Measurements from ENCODE around the gene SH2D7.

The SH2D7 gene

DNA sequence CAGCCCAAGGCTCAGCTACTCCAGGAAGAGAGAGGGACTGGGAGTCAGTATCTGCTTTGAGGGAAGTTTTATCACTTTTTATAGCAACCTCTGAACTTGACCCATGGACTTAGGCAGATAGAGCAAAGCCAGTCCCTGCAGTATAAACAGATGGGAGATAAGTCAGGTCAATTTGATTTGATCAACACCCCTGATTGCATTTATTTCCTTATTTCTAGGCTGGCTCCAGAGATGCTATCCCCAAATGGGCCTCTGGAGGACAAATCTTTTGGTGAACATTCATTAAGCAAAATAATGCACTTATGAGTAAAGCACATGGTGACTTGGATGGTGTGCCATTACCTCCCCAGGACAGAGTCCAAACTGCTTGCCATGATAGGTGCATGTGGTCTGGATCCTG, 47.9 kb downstream of the SH2D7 start:
- ATAC-seq, result no peak
- TF ChIP-seq ISL1 (CRISPR knock-in tag; IDR thresholded peaks at IDR 0.05) (no peak), TCF4 (CRISPR knock-in tag; IDR thresholded peaks at IDR 0.05; ENCODE audit: borderline replicate concordance) (peak; percentile 32; the same call in 1 of the 2 replicates)

DNA sequence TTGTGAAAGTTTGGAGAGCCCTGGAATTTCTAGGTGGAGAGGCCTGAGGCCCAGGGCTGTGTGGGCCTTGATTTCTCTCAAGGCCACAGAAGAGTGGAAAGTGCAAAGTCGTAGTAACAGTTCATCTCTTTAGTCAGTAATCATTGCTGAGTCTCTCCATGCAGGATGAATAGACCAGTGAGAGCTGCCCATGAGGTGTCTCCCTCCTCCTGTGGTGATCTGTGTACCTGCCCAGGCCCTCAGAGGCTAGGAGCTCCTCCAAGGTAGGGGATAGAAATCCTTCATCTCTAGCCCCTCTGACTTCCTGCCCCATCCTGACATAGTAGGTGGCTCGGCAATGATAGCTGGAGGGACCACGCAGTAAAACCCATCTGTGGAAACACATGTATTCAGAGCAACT, 50.0 kb downstream of the SH2D7 start:
- TF ChIP-seq GLIS3 (CRISPR knock-in tag; IDR thresholded peaks at IDR 0.05), result no peak
- TF ChIP-seq ZFP30 (CRISPR knock-in tag; IDR thresholded peaks at IDR 0.05), result no peak
- TF ChIP-seq TCF4 (CRISPR knock-in tag; IDR thresholded peaks at IDR 0.05; ENCODE audit: borderline replicate concordance), result no peak
- TF ChIP-seq, protein P1, sequence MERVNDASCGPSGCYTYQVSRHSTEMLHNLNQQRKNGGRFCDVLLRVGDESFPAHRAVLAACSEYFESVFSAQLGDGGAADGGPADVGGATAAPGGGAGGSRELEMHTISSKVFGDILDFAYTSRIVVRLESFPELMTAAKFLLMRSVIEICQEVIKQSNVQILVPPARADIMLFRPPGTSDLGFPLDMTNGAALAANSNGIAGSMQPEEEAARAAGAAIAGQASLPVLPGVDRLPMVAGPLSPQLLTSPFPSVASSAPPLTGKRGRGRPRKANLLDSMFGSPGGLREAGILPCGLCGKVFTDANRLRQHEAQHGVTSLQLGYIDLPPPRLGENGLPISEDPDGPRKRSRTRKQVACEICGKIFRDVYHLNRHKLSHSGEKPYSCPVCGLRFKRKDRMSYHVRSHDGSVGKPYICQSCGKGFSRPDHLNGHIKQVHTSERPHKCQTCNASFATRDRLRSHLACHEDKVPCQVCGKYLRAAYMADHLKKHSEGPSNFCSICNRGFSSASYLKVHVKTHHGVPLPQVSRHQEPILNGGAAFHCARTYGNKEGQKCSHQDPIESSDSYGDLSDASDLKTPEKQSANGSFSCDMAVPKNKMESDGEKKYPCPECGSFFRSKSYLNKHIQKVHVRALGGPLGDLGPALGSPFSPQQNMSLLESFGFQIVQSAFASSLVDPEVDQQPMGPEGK (CRISPR knock-in tag; IDR thresholded peaks at IDR 0.05; ENCODE audit: borderline replicate concordance), result no peak
- TF ChIP-seq TOX (CRISPR knock-in tag; IDR thresholded peaks at IDR 0.05; ENCODE audit: borderline replicate concordance), result no peak
- ATAC-seq, result no peak

DNA sequence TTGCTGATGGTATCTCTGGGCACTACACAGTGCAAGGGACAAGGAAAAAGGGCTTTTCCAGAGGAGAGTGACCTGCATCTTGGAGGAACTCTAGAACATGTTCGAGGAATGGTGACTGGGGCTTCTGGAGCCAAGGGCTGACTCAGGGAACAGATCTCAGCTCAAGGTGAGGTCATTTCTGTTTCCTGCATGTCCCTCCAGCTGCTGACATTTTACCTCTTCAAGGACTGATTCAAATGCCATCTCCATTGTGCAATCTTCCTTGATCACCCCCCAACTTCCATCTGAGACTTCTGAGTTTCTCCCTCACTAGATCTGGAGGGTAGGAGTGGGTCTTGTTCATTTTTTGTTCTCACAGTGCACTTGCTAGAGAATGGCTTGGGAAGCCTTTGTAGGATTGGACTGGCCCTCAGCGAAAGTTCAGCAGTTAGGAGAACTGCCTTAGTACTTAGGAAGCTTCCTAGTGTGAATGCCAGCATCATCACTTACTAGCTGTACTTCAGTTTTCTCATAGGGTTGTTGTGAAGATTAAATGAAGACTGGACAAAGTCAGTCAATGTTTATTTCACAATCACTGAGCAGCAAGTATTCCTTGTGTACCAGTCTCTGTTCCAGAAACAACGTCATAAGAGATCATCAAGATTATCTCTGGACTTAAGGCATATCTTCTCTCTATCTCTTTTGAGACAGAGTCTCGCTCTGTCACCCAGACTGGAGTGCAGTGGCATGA, 54.2 kb downstream of the SH2D7 start:
- TF ChIP-seq ZNF70 (CRISPR knock-in tag; IDR thresholded peaks at IDR 0.05) (no peak), ESRRG (CRISPR knock-in tag; IDR thresholded peaks at IDR 0.05) (no peak), GLIS3 (CRISPR knock-in tag; IDR thresholded peaks at IDR 0.05) (no peak), ZNF565 (CRISPR knock-in tag; conservative IDR thresholded peaks at IDR 0.05; ENCODE audit: low read depth) (no peak), ZNF8 (CRISPR knock-in tag; IDR thresholded peaks at IDR 0.05) (no peak), OSR1 (CRISPR knock-in tag; IDR thresholded peaks at IDR 0.05) (no peak), ARNTL (CRISPR knock-in tag; IDR thresholded peaks at IDR 0.05; ENCODE audit: borderline replicate concordance, low read depth) (no peak), TCF4 (CRISPR knock-in tag; IDR thresholded peaks at IDR 0.05; ENCODE audit: borderline replicate concordance) (no peak), TOX (CRISPR knock-in tag; IDR thresholded peaks at IDR 0.05; ENCODE audit: borderline replicate concordance) (no peak), SNAI2 (CRISPR knock-in tag; IDR thresholded peaks at IDR 0.05) (no peak), CSDC2 (CRISPR knock-in tag; IDR thresholded peaks at IDR 0.05) (no peak), RARB (CRISPR knock-in tag; IDR thresholded peaks at IDR 0.05) (no peak), ZFP3 (CRISPR knock-in tag; IDR thresholded peaks at IDR 0.05) (no peak), ZC3H10 (CRISPR knock-in tag; IDR thresholded peaks at IDR 0.05) (no peak), BACH2 (CRISPR knock-in tag; IDR thresholded peaks at IDR 0.05; ENCODE audit: borderline replicate concordance) (no peak)
- TF ChIP-seq, protein P1 (CRISPR knock-in tag; IDR thresholded peaks at IDR 0.05; ENCODE audit: borderline replicate concordance), result no peak
- TF ChIP-seq, protein P2, sequence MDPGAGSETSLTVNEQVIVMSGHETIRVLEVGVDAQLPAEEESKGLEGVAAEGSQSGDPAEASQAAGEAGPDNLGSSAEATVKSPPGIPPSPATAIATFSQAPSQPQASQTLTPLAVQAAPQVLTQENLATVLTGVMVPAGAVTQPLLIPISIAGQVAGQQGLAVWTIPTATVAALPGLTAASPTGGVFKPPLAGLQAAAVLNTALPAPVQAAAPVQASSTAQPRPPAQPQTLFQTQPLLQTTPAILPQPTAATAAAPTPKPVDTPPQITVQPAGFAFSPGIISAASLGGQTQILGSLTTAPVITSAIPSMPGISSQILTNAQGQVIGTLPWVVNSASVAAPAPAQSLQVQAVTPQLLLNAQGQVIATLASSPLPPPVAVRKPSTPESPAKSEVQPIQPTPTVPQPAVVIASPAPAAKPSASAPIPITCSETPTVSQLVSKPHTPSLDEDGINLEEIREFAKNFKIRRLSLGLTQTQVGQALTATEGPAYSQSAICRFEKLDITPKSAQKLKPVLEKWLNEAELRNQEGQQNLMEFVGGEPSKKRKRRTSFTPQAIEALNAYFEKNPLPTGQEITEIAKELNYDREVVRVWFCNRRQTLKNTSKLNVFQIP (CRISPR knock-in tag; IDR thresholded peaks at IDR 0.05; ENCODE audit: borderline replicate concordance, low read depth), result no peak
- TF ChIP-seq, protein P3, sequence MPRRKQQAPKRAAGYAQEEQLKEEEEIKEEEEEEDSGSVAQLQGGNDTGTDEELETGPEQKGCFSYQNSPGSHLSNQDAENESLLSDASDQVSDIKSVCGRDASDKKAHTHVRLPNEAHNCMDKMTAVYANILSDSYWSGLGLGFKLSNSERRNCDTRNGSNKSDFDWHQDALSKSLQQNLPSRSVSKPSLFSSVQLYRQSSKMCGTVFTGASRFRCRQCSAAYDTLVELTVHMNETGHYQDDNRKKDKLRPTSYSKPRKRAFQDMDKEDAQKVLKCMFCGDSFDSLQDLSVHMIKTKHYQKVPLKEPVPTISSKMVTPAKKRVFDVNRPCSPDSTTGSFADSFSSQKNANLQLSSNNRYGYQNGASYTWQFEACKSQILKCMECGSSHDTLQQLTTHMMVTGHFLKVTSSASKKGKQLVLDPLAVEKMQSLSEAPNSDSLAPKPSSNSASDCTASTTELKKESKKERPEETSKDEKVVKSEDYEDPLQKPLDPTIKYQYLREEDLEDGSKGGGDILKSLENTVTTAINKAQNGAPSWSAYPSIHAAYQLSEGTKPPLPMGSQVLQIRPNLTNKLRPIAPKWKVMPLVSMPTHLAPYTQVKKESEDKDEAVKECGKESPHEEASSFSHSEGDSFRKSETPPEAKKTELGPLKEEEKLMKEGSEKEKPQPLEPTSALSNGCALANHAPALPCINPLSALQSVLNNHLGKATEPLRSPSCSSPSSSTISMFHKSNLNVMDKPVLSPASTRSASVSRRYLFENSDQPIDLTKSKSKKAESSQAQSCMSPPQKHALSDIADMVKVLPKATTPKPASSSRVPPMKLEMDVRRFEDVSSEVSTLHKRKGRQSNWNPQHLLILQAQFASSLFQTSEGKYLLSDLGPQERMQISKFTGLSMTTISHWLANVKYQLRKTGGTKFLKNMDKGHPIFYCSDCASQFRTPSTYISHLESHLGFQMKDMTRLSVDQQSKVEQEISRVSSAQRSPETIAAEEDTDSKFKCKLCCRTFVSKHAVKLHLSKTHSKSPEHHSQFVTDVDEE (CRISPR knock-in tag; IDR thresholded peaks at IDR 0.05), result no peak
- TF ChIP-seq, protein P4, sequence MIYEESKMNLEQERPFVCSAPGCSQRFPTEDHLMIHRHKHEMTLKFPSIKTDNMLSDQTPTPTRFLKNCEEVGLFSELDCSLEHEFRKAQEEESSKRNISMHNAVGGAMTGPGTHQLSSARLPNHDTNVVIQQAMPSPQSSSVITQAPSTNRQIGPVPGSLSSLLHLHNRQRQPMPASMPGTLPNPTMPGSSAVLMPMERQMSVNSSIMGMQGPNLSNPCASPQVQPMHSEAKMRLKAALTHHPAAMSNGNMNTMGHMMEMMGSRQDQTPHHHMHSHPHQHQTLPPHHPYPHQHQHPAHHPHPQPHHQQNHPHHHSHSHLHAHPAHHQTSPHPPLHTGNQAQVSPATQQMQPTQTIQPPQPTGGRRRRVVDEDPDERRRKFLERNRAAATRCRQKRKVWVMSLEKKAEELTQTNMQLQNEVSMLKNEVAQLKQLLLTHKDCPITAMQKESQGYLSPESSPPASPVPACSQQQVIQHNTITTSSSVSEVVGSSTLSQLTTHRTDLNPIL (CRISPR knock-in tag; IDR thresholded peaks at IDR 0.05; ENCODE audit: low read depth), result no peak
- TF ChIP-seq, protein P5, sequence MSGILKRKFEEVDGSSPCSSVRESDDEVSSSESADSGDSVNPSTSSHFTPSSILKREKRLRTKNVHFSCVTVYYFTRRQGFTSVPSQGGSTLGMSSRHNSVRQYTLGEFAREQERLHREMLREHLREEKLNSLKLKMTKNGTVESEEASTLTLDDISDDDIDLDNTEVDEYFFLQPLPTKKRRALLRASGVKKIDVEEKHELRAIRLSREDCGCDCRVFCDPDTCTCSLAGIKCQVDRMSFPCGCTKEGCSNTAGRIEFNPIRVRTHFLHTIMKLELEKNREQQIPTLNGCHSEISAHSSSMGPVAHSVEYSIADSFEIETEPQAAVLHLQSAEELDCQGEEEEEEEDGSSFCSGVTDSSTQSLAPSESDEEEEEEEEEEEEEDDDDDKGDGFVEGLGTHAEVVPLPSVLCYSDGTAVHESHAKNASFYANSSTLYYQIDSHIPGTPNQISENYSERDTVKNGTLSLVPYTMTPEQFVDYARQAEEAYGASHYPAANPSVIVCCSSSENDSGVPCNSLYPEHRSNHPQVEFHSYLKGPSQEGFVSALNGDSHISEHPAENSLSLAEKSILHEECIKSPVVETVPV (CRISPR knock-in tag; IDR thresholded peaks at IDR 0.05), result no peak
- ATAC-seq, result no peak
